Activated CD4-positive, alpha-beta T cell treated with anti-CD3 and anti-CD28 coated beads, Interleukin-2, amount 50 U/mL, for 48 hours (primary cell): Measurements from ENCODE around the gene CACYBP.

ENCODE experiments used
- DNase-seq, 2 experiments: peaks; one replicate each; pipeline ENCODE4 v3.0.0-alpha.2; 2020

The CACYBP gene

GRCh38 chr1:174974711-174975119, 25.0 kb upstream of the CACYBP start:
- no peak for DNase-seq

GRCh38 chr1:174975764-174976163, 24.0 kb upstream of the CACYBP start:
- no peak for DNase-seq

GRCh38 chr1:174976436-174977108, 23.2 kb upstream of the CACYBP start:
- DNase-seq = no peak

GRCh38 chr1:174982971-174983689, 16.6 kb upstream of the CACYBP start:
- no peak for DNase-seq

GRCh38 chr1:174984952-174985351, 14.8 kb upstream of the CACYBP start:
- no peak for DNase-seq

- no peak for DNase-seq
Measured at GRCh38 chr1:174988539-174988938, 11.2 kb upstream of the CACYBP start.

- no peak for DNase-seq
Measured at GRCh38 chr1:174988986-174989385, 10.8 kb upstream of the CACYBP start.

- DNase-seq = no peak
Measured at GRCh38 chr1:174989536-174990220, 10.1 kb upstream of the CACYBP start.

GRCh38 chr1:174990382-174990999, 9.3 kb upstream of the CACYBP start:
- DNase-seq = no peak

GRCh38 chr1:174991473-174991872, 8.3 kb upstream of the CACYBP start:
- DNase-seq = no peak

- no peak for DNase-seq
Measured at GRCh38 chr1:174995121-174995520, 4.6 kb upstream of the CACYBP start.

- DNase-seq = no peak
Measured at GRCh38 chr1:174995916-174996315, 3.8 kb upstream of the CACYBP start.

GRCh38 chr1:174996476-174996875, 3.3 kb upstream of the CACYBP start:
- DNase-seq = no peak

- DNase-seq = no peak
Measured at GRCh38 chr1:174997041-174997440, 2.7 kb upstream of the CACYBP start.

- peak in 1 of 2 experiments; percentile 31 for DNase-seq
Measured at GRCh38 chr1:174998569-174999215, 1.1 kb upstream of the CACYBP start.

- DNase-seq = peak; percentile 88 to 95
Measured at GRCh38 chr1:174999216-174999935, 371 bp upstream of the CACYBP start.

GRCh38 chr1:175000697-175001187, 995 bp downstream of the CACYBP start:
- no peak for DNase-seq

GRCh38 chr1:175002910-175003517, 3.3 kb downstream of the CACYBP start:
- DNase-seq = no peak

GRCh38 chr1:175003521-175003920, 3.8 kb downstream of the CACYBP start:
- no peak for DNase-seq

- no peak for DNase-seq
Measured at GRCh38 chr1:175005085-175005783, 5.5 kb downstream of the CACYBP start.

- DNase-seq = no peak
Measured at GRCh38 chr1:175009532-175009931, 9.8 kb downstream of the CACYBP start.
